SU-DHL-6 (cell line): ENCODE measurements around the gene SVIL.
"Not testable (repeated sequence)": the region's sequence is repeated elsewhere in the genome, so short reads cannot be mapped to it uniquely, and the experiment has no call there.

Experiments
- CTCF ChIP-seq: fragments of 200-600 bp; sonication (generic); IDR thresholded peaks from one replicate; pipeline ENCODE4 v1.5.1; 2017; ENCODE audit warnings: antibody characterized with exemption, mild to moderate bottlenecking, low read length, moderate library complexity; ENCODE audit not compliant: insufficient read depth, poor library complexity, severe bottlenecking
- EZH2phosphoT487 ChIP-seq: fragments of 200-600 bp; sonication (generic), shearing (Covaris generic); conservative IDR thresholded peaks from 2 replicates; pipeline ENCODE4 v1.6.1; 2018; ENCODE audit warnings: mild to moderate bottlenecking, antibody characterized with exemption, low read length, moderate library complexity, mixed read lengths

- not testable (repeated sequence) for TF ChIP-seq CTCF, EZH2phosphoT487
These were observed 127.0 kb downstream of the SVIL start for GRCh38 chr10:29507750-29508149.
